ENCODE data around the gene TMEM174. TPM values are rescaled to one million over a fixed set of nuclear protein-coding genes. Genes with fewer than 3 reads are reported as not detected.
A peak's percentile ranks its signal among the peaks of the same experiment; 100 is the strongest.
"Not testable (repeated sequence)": the region's sequence is repeated elsewhere in the genome, so short reads cannot be mapped to it uniquely, and the experiment has no call there.

Gene TMEM174
- total and polyA plus RNA-seq, 9 donors, result not detected

DNA sequence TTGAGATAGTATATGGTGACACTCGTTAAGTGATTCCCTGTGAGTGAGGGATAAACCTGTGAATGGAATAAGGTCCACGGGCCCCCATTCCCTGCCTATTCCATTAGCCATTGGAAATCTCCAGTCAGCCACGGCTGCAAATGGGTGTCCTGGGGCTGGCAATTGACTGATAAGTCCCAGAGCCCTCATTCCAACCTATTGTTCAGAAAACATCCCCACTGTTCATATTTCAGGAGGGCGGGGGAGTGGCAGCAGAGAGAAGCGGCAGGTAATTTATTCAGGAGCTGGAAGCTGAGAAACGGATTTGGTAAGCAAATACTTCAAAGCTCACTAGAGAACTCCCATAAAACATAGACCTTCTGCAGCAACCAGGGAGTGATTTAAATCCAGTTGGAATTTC, 42.0 kb downstream of the TMEM174 start:
- no peaks in the 10 kb centered on the region for H3K36me3 ChIP-seq
- TF ChIP-seq POLR2A (IDR thresholded peaks at IDR 0.05), result no peak
- no peak for TF ChIP-seq EP300 (IDR thresholded peaks at IDR 0.05)
- TF ChIP-seq, protein P1, sequence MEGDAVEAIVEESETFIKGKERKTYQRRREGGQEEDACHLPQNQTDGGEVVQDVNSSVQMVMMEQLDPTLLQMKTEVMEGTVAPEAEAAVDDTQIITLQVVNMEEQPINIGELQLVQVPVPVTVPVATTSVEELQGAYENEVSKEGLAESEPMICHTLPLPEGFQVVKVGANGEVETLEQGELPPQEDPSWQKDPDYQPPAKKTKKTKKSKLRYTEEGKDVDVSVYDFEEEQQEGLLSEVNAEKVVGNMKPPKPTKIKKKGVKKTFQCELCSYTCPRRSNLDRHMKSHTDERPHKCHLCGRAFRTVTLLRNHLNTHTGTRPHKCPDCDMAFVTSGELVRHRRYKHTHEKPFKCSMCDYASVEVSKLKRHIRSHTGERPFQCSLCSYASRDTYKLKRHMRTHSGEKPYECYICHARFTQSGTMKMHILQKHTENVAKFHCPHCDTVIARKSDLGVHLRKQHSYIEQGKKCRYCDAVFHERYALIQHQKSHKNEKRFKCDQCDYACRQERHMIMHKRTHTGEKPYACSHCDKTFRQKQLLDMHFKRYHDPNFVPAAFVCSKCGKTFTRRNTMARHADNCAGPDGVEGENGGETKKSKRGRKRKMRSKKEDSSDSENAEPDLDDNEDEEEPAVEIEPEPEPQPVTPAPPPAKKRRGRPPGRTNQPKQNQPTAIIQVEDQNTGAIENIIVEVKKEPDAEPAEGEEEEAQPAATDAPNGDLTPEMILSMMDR (IDR thresholded peaks at IDR 0.05), result no peak
- 39 to 69% (median 60%) methylated on average over 6 of the region's 6 CpGs for WGBS, 3 donors
- no peak overlapping the region for H3K27ac ChIP-seq
- no peaks in the 10 kb centered on the region for H3K4me1 ChIP-seq (ENCODE audit: insufficient read depth)
- no peaks in the 10 kb centered on the region for H3K27me3 ChIP-seq
- intact Hi-C loops (cut with DNase I), result no loop called here
- no peak for DNase-seq
- no peaks in the 10 kb centered on the region for H3K9me3 ChIP-seq
- no peak overlapping the region for H3K4me3 ChIP-seq

DNA sequence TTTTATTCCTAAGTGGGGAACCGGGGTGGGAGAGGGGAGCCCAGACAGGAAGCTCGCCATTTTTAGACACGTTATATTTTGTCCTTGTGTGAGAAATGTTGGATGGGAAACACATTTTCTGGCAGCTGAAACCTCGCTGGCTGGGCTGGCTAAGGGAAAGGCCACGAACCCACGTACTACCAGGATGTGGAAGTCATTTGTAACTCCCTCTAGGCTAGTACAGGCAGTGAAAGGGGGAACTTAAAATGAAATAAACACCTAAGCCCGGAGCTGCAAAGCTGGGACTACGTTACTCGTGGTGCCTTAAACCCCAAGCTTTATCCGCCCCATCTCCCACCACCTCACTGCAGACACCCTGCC, 42.5 kb downstream of the TMEM174 start:
- DNase-seq, result no peak
- Histone ChIP-seq H3K4me1 (ENCODE audit: insufficient read depth) (no peaks in the 10 kb centered on the region), H3K36me3 (no peaks in the 10 kb centered on the region), H3K27ac (no peak overlapping the region), H3K9me3 (no peaks in the 10 kb centered on the region), H3K27me3 (no peaks in the 10 kb centered on the region), H3K4me3 (peak overlapping the region; percentile 43)
- intact Hi-C loops (cut with DNase I), result no loop called here
- TF ChIP-seq EP300 (IDR thresholded peaks at IDR 0.05) (no peak), POLR2A (IDR thresholded peaks at IDR 0.05) (no peak)
- TF ChIP-seq, protein P1 (IDR thresholded peaks at IDR 0.05), result no peak
- WGBS, 3 donors, result 4 to 10% (median 6%) methylated on average over 10 of the region's 10 CpGs

DNA sequence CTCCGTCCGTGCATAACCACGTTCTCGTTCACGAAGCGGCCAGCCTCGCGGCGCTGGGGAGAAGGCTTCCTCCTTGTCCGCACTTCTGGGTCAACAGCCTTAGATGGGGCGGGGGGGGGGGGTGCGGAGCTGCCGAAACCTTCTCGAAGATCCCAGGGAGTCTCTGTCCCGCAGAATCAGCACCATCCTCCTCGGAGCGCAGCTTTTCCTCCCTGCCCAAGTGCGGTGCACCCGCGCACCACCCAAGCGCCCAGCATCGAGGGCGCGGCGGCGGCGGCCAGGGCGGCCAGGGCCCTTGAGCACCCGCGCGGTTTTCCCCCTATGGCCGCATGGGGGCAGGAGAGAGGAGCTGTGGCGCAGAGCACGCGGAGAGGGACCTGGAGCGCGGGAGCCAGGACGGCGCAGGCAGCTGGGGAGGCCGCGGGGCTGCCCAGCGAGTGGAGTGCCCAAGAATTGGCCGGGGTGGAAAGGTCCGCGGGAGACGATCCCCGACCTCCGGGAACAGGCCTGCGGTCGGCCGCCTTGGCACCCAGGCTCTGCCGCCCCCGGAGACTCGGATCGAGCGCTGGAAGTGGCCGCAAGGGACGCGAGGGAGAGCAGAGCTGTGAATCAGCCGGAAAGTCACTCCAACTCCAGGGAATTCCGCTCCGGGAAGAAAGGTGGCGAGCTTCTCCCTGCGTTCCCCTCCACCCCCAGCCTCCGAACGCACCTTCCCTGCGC, 43.1 kb downstream of the TMEM174 start:
- no peak for TF ChIP-seq EP300 (IDR thresholded peaks at IDR 0.05)
- TF ChIP-seq, protein P1 (IDR thresholded peaks at IDR 0.05), result peak; percentile 67 to 84 (median 76)
- H3K27ac ChIP-seq, result no peak overlapping the region
- intact Hi-C loops (cut with DNase I), result no loop called here

DNA sequence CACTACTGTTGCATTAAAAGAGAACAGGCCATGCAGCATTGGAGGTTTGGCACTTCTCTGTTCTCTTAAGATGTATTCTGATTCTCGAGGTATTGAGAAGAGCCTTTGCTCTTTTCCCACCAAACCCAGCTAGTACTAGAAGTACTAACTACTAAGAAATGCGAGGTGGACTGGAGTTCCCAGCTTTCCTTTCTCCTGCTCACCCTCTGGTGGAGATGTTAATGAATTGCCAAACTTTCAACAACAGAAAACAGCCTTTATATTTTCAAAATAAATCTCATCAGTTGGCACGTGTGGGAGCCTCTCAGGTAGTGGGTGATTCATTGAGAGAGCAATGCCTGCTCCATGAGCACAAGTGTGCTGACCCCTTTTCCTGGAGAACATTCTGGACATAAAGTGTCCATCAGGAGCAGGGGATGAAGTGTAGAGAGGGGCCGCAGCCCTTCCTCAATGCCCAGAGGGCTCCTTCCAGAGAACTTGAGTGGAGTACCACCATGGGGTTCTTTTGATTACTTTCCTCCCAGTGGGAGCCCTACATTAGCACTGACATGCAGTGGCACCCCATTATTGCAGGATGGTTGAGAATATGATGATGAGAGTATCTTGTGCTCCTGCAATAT, 45.7 kb downstream of the TMEM174 start:
- no peaks in the 10 kb centered on the region for H3K27me3 ChIP-seq
- no peaks in the 10 kb centered on the region for H3K36me3 ChIP-seq
- TF ChIP-seq POLR2A (IDR thresholded peaks at IDR 0.05) (no peak), EP300 (IDR thresholded peaks at IDR 0.05) (no peak)
- TF ChIP-seq, protein P1 (IDR thresholded peaks at IDR 0.05), result no peak
- intact Hi-C loops (cut with DNase I), result no loop called here
- no peaks in the 10 kb centered on the region for H3K4me1 ChIP-seq (ENCODE audit: insufficient read depth)
- H3K4me3 ChIP-seq, result no peak overlapping the region
- WGBS, 3 donors, result 33 to 39% (median 36%) methylated on average over 4 of the region's 4 CpGs
- no peak for DNase-seq
- no peaks in the 10 kb centered on the region for H3K9me3 ChIP-seq
- no peak overlapping the region for H3K27ac ChIP-seq

More for the DNA sequence above, 43.1 kb downstream of the TMEM174 start:
- Histone ChIP-seq H3K9me3 (no peaks in the 10 kb centered on the region), H3K27me3 (no peaks in the 10 kb centered on the region), H3K4me1 (ENCODE audit: insufficient read depth) (no peaks in the 10 kb centered on the region), H3K4me3 (peak overlapping the region; percentile 43), H3K36me3 (no peaks in the 10 kb centered on the region)
- WGBS, 3 donors, result 1 to 2% (median 1%) methylated on average over 57 to 67 of the region's 67 CpGs
- peak; percentile 70 to 83 (median 78) for DNase-seq

DNA sequence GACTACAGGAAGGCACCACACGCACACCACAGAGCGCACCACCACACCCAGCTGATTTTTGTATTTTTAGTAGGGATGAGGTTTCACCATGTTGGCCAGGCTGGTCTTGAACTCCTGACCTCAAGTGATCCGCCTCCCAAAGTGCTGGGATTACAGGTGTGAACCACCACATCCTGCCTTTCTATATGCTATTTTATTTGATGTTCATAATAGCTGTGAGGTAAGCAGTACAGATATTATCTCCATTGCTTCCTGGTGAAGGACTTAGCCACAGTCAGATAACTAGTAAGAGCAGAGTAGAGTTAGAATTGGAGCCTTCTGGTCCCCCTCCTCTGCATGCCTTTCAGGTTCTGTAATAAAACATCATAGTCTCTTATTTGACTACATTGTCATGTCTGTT, 46.3 kb downstream of the TMEM174 start:
- 84 to 94% (median 87%) methylated on average over 3 of the region's 3 CpGs for WGBS, 3 donors
- H3K9me3 ChIP-seq; intact Hi-C loops (cut with DNase I); H3K4me3 ChIP-seq; H3K27me3 ChIP-seq; DNase-seq; H3K4me1 ChIP-seq (ENCODE audit: insufficient read depth); H3K27ac ChIP-seq; H3K36me3 ChIP-seq: not testable (repeated sequence)

Measured in ovary (tissue), 9 donors.